WERI-Rb-1 (cell line): Measurements from ENCODE around the gene SMNDC1.

Source experiments
- DNase-seq: peaks from one replicate; pipeline ENCODE4 v3.0.0-alpha.2; 2020
- H3K27ac ChIP-seq: fragments of 250-450 bp; sonication (Bioruptor Pico); 2 replicates; pipeline ENCODE4 v1.5.1; 2020; ENCODE audit warnings: mild to moderate bottlenecking, moderate library complexity
- H3K27me3 ChIP-seq: fragments of 250-450 bp; sonication (Bioruptor Pico); 2 replicates; pipeline ENCODE4 v1.5.1; 2021; ENCODE audit warnings: mild to moderate bottlenecking, low read depth, moderate library complexity; ENCODE audit not compliant: insufficient read depth, severe bottlenecking
- H3K36me3 ChIP-seq: fragments of 250-450 bp; sonication (Bioruptor Pico); 2 replicates; pipeline ENCODE4 v1.5.1; 2020; ENCODE audit warnings: mild to moderate bottlenecking, moderate library complexity
- H3K4me3 ChIP-seq: 2 replicates; pipeline ENCODE4 v1.5.1; 2011; ENCODE audit warnings: low read depth, mild to moderate bottlenecking, control low read depth, low read length
- H3K9me3 ChIP-seq: fragments of 250-450 bp; sonication (Bioruptor Pico); 2 replicates; pipeline ENCODE4 v1.5.1; 2021; ENCODE audit warnings: mild to moderate bottlenecking, moderate library complexity; ENCODE audit not compliant: severe bottlenecking
- TF ChIP-seq, protein P1 (sequence below): IDR thresholded peaks from 2 replicates; pipeline ENCODE4 v1.5.1; 2011; ENCODE audit warnings: low read depth, mild to moderate bottlenecking, control low read depth, inconsistent platforms, low read length

SMNDC1 gene

DNA sequence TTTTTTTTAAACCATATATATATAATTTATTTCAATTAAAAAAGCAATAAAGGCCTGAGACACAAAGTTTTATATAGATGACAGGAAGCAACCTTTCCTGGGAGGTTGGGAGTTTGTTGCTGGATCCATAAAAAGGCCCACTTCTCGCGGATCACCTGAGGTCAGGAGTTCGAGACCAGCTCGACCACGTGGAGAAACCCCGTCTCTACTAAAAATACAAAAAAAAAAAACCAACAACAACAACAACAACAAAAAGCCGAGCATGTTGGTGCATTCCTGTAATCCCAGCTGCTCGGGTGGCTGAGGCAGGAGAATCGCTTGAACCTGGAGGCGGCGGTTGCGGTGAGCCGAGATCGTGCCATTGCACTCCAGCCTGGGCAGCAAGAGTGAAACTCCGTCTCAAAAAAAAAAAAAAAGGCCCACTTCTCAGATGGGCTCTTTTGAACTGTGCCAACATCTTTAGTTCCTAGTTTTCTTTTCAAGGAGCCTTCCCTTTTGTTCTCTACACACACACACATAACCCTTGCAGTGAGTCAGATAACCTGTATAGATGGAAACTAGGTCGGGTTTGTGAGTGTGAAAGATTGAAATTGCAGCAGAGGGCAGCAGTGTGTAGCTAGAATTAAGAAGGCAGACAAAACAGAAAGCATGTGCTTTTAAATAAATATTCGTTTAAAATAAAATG, 1.2 kb upstream of the SMNDC1 start:
- no peaks in the 10 kb centered on the region for H3K27me3 ChIP-seq
- H3K9me3 ChIP-seq: no peaks in the 10 kb centered on the region
- no peak overlapping the region; the same call in 1 of the 2 replicates for H3K27ac ChIP-seq
- DNase-seq: peak; percentile 40
- H3K36me3 ChIP-seq: peaks cover 30% of the 10 kb centered on the region
- TF ChIP-seq, protein P1, sequence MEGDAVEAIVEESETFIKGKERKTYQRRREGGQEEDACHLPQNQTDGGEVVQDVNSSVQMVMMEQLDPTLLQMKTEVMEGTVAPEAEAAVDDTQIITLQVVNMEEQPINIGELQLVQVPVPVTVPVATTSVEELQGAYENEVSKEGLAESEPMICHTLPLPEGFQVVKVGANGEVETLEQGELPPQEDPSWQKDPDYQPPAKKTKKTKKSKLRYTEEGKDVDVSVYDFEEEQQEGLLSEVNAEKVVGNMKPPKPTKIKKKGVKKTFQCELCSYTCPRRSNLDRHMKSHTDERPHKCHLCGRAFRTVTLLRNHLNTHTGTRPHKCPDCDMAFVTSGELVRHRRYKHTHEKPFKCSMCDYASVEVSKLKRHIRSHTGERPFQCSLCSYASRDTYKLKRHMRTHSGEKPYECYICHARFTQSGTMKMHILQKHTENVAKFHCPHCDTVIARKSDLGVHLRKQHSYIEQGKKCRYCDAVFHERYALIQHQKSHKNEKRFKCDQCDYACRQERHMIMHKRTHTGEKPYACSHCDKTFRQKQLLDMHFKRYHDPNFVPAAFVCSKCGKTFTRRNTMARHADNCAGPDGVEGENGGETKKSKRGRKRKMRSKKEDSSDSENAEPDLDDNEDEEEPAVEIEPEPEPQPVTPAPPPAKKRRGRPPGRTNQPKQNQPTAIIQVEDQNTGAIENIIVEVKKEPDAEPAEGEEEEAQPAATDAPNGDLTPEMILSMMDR: peak; percentile 41; the same call in 1 of the 2 replicates
- no peak overlapping the region for H3K4me3 ChIP-seq

DNA sequence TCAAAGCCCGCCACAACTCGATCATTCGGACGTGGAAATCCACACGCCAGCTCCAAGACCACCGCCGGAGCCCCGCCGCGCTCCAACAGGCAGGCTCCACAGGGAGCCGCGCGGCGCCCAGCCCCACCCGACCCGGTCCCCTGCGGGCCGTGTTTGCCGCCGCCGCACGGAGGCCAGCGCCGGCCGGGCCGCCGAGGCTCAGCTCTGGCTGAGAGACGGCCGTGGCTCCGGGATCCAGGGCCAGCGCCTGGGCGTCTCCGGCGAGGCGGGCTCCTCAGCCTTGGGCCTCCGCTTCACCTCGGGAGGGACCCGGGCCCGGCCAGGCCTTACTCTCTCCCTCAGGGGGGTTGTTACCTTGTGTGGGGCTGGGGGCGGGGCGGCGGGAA, 333 bp downstream of the SMNDC1 start:
- peak overlapping the region; percentile 68 for H3K4me3 ChIP-seq
- peak overlapping the region; percentile 93 for H3K27ac ChIP-seq
- DNase-seq: no peak
- TF ChIP-seq, protein P1: no peak
- peaks cover 44% of the 10 kb centered on the region for H3K36me3 ChIP-seq
- H3K9me3 ChIP-seq: no peaks in the 10 kb centered on the region
- H3K27me3 ChIP-seq: no peaks in the 10 kb centered on the region

DNA sequence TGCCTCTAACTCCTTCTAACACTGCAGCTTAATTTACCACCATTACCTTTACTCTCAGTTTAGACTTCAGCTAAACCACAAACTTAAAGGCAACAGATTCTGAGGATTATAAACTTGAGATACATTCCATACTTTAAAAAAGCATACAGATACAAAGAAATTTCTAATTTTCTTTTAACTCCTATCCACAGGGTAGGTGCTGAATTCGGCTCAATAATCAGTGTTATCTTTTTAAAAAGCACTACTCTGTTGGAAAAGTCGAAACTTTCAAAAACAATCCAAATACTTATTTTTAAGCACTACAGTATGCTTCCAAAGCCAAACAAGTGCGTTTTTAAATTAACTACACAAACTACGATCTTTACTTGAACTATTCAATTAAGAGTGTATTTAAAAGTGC, 1.0 kb downstream of the SMNDC1 start:
- H3K27me3 ChIP-seq: no peaks in the 10 kb centered on the region
- DNase-seq: no peak
- peaks cover 52% of the 10 kb centered on the region for H3K36me3 ChIP-seq
- no peaks in the 10 kb centered on the region for H3K9me3 ChIP-seq
- H3K4me3 ChIP-seq: peak overlapping the region; percentile 68
- H3K27ac ChIP-seq: peak overlapping the region; percentile 93
- TF ChIP-seq, protein P1: no peak

DNA sequence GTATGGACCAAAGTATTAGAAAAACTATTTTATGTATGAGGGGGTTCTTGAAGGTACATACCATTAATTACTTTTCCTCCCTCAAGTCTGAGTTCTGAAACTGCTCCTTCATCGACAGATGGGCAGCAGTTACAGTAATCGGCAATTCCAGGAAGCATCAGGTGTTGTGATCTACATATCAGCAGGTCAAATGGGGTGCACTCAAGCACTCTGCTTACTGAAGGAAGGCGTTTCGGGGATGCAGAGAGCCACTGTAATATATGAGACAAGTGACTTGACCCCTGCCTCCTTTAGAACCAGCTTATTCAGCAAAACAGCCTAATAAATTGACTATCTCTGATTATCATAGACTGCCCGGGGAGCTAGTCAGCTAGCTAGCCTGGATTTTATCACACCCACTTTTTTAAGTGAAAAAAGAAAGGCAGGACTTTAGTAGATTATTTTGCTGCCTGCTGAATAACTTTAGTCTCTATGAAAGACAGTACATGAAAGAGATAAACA, 4.2 kb downstream of the SMNDC1 start:
- H3K4me3 ChIP-seq: peak overlapping the region; percentile 10
- TF ChIP-seq, protein P1: no peak
- peak; percentile 68 for DNase-seq
- H3K36me3 ChIP-seq: peaks cover 83% of the 10 kb centered on the region
- H3K27me3 ChIP-seq: no peaks in the 10 kb centered on the region
- peak overlapping the region; percentile 68 for H3K27ac ChIP-seq
- no peaks in the 10 kb centered on the region for H3K9me3 ChIP-seq

DNA sequence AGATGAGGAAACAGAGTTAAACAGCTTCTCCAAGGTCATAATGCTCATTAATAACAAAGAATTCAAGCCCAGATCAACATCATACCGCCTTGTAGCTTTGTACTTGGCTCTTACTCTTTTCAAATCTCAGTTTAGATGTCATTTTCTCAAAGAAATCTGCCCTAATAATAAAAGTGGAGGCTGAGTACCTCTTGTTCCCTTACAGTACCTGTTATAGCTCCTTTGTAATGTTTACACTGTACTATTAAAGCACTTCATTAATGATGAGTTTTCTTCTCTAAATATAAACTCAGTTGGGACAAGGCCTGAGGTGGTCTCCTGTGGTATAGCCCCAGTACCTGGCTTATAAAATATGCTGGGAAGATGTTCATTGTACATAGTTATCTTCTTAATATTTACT, 7.8 kb downstream of the SMNDC1 start:
- H3K4me3 ChIP-seq: no peak overlapping the region
- no peaks in the 10 kb centered on the region for H3K27me3 ChIP-seq
- TF ChIP-seq, protein P1: no peak
- peaks cover 99% of the 10 kb centered on the region for H3K36me3 ChIP-seq
- no peak for DNase-seq
- no peak overlapping the region for H3K27ac ChIP-seq
- no peaks in the 10 kb centered on the region for H3K9me3 ChIP-seq

DNA sequence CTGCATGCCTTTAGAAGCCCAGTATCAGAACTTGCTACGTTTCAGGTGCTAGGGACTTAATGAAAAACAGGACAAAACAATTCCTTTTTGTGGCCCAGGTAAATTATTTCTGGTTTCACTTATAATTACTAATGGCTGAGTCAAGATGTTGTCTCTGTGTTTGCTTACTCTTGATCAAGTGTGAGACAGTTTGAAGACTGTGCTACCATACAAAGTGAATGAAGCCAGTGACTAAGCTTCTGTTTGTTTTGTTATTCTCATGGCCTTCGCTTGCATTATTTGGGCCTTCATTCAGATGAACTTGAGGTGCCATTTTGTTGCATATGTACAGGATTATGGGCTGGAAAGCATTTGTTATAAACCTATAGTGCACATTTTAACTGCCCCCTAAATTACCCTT, 17.9 kb downstream of the SMNDC1 start:
- H3K27me3 ChIP-seq: no peaks in the 10 kb centered on the region
- TF ChIP-seq, protein P1: no peak
- DNase-seq: no peak
- no peak overlapping the region for H3K27ac ChIP-seq
- no peaks in the 10 kb centered on the region for H3K9me3 ChIP-seq
- no peak overlapping the region for H3K4me3 ChIP-seq
- peaks cover 37% of the 10 kb centered on the region for H3K36me3 ChIP-seq
